ENCODE results near the gene NIFK.
"Not testable (repeated sequence)": the region's sequence is repeated elsewhere in the genome, so short reads cannot be mapped to it uniquely, and the experiment has no call there.

NIFK gene

DNA sequence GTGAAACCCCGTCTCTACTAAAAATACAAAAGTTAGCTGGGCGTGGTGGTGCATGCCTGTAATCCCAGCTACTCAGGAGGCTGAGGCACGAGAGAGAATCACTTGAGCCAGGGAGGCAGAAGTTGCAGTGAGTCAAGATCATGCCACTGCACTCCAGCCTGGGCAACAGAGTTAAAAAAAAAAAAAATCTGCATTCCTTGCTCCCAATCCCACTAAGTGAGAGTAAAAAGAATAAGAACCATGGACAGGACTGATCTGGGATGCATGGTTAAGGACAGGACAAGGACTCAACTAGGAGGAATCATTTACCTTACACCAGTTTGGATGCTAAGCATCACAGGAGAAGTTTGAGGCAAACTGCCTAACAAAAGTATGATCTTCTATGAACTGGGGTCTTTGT lies 25.2 kb downstream of the NIFK start:
- H3K27me3 Mint-ChIP-seq, H3K27ac Mint-ChIP-seq, ATAC-seq: not testable (repeated sequence)

DNA sequence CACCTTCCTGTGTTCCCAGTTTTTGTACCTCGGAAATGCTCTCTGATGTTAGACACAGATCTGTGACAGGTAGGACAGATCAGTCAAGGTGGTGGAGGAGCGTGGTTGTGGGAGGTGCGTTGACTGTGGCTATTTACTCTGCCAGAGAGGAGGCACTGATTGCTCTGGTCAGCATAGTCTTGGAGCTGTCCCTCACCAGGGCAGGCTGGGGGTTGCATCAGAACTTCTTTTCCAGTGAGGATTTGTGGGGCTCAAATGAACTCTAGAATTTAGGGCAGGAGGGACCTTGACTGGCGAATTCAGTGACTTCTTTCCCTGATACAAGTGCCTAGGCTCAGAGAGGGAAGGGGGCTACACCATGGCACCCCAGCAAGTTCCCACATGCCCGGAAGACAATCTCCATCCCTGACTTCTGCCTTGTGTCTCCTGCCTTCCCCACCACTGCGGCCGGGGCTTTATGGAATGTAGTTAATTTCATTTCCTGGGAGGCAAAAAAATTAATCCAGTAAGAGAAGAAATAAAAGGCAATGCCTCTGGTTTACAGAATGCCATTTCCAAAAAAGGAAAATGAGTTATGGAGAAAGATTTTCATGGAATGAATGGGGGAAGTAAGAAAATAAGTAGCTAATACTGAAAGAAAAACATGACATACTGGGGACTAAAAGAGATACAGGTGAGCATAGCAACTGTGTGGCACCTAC lies 26.1 kb downstream of the NIFK start:
- Mint-ChIP-seq H3K36me3 (ENCODE audit: low read depth) (no peaks in the 10 kb centered on the region), H3K27me3 (no peaks in the 10 kb centered on the region)

More for the DNA sequence above, 25.2 kb downstream of the NIFK start:
- not testable (repeated sequence) for H3K4me1 Mint-ChIP-seq; H3K9me3 Mint-ChIP-seq; DNase-seq; H3K36me3 Mint-ChIP-seq (ENCODE audit: low read depth); H3K4me3 Mint-ChIP-seq

DNA sequence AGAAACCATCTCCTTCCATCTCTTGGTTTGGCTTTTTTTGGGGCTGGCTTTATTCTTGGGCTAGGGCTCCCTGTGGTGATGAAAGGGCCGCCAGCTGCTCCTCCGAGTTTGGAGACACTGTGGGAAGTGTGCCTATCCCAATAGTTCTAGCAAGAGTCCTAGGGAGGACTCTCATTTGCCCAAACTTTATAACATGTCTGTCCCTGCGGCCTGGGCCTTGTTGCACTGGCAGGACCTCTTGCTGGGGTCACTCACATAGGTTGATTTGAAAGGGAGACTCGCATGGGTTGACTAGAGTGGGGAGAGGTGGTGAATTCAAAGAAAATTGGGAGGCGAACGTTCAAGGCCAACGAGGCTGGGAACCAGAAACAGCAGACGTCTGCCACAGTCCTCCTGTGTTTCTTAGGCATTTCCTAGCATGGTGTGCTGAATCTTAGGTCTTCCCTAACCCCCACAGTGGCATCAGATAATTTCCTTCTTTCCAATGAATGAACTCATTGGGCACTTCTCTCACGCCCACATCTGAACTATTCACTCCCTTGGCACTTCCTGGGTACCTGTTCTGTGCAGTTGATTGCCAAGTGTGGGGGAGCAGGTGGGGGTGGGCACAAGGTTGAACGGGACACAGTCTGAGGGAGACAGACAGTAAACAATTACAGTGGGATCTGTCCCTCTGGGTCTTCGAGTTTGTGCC lies 26.8 kb downstream of the NIFK start:
- Mint-ChIP-seq H3K36me3 (ENCODE audit: low read depth) (no peaks in the 10 kb centered on the region), H3K4me1 (no peaks in the 10 kb centered on the region), H3K9me3 (no peaks in the 10 kb centered on the region), H3K27ac (no peak overlapping the region), H3K27me3 (no peaks in the 10 kb centered on the region), H3K4me3 (no peak overlapping the region)
- DNase-seq = no peak
- no peak for ATAC-seq

More for the DNA sequence above, 26.1 kb downstream of the NIFK start:
- no peak overlapping the region for H3K27ac Mint-ChIP-seq
- no peaks in the 10 kb centered on the region for H3K9me3 Mint-ChIP-seq
- no peaks in the 10 kb centered on the region for H3K4me1 Mint-ChIP-seq
- DNase-seq (no peak), ATAC-seq (no peak)
- H3K4me3 Mint-ChIP-seq = no peak overlapping the region

DNA sequence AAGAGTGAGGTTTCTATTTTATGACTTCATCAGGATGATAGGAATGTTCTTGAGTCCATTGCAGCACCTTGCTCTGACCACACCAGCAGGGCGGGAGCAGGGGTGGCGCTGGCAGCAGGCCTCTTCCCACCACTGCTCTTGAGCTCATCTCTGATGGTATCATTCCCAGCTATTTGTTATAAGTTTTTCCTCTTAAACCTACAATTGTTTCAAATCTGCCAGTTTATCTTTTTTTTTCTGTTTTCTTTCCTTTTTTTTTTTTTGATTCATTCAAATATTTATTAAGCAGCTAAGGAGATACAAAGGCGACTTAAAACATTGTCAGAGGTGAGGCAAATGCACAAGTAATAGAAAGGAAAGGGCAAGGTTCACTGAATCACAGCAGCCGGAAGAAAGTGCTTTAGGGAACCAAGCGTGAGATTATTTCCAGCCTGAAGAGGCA lies 28.7 kb downstream of the NIFK start:
- ATAC-seq = no peak
- Mint-ChIP-seq H3K27ac (no peak overlapping the region), H3K36me3 (ENCODE audit: low read depth) (no peaks in the 10 kb centered on the region)

DNA sequence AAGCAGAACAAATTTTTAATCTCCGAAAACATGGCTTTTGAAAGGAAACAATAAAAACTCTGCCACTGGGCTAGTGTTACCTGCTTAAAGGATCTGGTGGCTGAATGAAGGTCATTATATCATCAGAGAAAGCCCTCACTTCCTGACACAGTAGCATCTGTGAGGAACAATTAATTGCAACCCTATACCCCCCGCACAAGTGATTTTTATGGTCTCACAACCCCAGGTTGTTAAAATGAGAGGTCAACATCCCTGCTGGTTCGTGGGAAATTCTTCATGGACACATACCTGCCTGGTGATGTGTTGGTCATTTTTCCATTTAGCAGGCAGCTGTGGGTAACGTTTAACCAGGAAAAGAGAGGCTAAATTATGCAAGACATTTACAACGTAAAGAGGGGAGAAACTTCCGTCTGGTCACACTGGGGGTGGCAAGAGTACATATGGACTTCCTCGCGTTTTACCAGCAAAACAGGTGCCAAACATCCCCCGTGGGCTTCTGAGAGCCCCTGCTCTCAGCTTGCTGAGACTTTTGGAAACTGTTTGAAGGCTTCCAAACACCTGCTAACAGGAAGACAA lies 29.2 kb downstream of the NIFK start:
- H3K27ac Mint-ChIP-seq = no peak overlapping the region
- H3K36me3 Mint-ChIP-seq (ENCODE audit: low read depth) = no peaks in the 10 kb centered on the region
- H3K4me3 Mint-ChIP-seq = no peak overlapping the region
- DNase-seq (no peak), ATAC-seq (no peak)
- H3K4me1 Mint-ChIP-seq = peaks cover 1% of the 10 kb centered on the region
- no peaks in the 10 kb centered on the region for H3K27me3 Mint-ChIP-seq
- H3K9me3 Mint-ChIP-seq = no peaks in the 10 kb centered on the region

More for the DNA sequence above, 28.7 kb downstream of the NIFK start:
- no peak overlapping the region for H3K4me3 Mint-ChIP-seq
- H3K27me3 Mint-ChIP-seq = no peaks in the 10 kb centered on the region
- no peaks in the 10 kb centered on the region for H3K9me3 Mint-ChIP-seq
- DNase-seq = no peak
- no peaks in the 10 kb centered on the region for H3K4me1 Mint-ChIP-seq

DNA sequence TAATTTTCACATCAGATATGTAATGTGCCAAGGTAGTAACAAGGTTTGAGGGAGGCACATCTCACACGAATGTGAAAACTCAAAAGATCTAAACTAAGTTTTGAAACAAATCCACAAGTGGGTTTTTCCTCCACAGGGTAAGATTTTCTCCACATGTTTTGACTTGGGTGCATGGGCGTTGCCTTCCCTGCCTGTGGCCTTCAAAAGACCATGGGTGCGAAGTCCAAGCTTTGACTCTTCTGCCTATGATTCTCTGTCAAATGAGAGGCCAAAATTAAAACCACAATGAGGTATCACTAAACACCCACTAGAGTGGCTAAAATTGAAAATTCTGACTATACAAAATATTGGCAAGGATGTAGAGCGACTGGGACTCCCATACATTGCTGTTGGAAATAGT lies 30.7 kb downstream of the NIFK start:
- no peaks in the 10 kb centered on the region for H3K36me3 Mint-ChIP-seq (ENCODE audit: low read depth)
- no peaks in the 10 kb centered on the region for H3K27me3 Mint-ChIP-seq
- H3K4me1 Mint-ChIP-seq = peaks cover 14% of the 10 kb centered on the region
- no peaks in the 10 kb centered on the region for H3K9me3 Mint-ChIP-seq
- no peak overlapping the region for H3K4me3 Mint-ChIP-seq
- DNase-seq (no peak), ATAC-seq (no peak)
- H3K27ac Mint-ChIP-seq = no peak overlapping the region

DNA sequence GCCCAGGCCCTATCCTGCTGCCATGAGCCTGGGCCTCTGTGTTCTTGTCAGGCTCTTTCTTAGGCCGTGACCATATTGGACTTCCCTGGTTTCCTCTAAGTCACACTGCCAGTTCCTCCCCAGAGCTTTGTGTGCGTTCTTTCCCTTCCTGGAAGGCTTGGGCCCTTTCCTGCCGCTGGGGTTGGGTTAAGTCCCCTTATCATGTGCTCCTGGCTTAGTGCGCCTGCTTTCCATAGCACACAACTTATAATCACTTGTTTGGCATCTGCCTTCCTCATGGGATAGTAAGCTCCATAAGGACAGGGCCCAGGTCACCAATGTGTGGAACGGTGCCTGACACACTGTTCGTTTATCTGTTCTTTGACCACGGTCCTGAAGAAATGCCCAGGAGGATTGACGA lies 31.3 kb downstream of the NIFK start:
- ATAC-seq (no peak), DNase-seq (no peak)
- Mint-ChIP-seq H3K36me3 (ENCODE audit: low read depth) (no peaks in the 10 kb centered on the region), H3K4me1 (peaks cover 20% of the 10 kb centered on the region), H3K27me3 (no peaks in the 10 kb centered on the region), H3K27ac (no peak overlapping the region), H3K4me3 (no peak overlapping the region), H3K9me3 (no peaks in the 10 kb centered on the region)

DNA sequence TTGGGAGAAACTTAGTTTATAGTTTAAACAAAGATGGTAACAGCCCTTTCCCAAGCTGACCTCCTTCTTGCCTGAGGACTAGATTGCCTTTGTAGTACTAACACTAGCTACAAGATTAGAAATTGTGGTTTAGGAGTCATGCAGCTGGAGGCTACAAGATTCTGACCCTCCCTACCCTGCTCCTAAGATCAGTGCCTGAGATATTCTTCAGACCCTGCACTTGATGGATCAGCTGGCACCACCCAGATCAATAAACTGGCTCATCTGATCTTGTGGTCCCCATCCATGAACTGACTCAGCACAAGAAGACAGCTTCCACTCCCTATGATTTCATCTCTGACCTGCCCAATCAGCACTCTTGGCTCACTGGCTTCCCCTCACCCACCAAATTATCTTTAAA lies 34.9 kb downstream of the NIFK start:
- H3K27me3 Mint-ChIP-seq; DNase-seq; H3K9me3 Mint-ChIP-seq; ATAC-seq; H3K4me3 Mint-ChIP-seq; H3K36me3 Mint-ChIP-seq (ENCODE audit: low read depth); H3K27ac Mint-ChIP-seq: not testable (repeated sequence)
- peaks cover 45% of the 10 kb centered on the region for H3K4me1 Mint-ChIP-seq

DNA sequence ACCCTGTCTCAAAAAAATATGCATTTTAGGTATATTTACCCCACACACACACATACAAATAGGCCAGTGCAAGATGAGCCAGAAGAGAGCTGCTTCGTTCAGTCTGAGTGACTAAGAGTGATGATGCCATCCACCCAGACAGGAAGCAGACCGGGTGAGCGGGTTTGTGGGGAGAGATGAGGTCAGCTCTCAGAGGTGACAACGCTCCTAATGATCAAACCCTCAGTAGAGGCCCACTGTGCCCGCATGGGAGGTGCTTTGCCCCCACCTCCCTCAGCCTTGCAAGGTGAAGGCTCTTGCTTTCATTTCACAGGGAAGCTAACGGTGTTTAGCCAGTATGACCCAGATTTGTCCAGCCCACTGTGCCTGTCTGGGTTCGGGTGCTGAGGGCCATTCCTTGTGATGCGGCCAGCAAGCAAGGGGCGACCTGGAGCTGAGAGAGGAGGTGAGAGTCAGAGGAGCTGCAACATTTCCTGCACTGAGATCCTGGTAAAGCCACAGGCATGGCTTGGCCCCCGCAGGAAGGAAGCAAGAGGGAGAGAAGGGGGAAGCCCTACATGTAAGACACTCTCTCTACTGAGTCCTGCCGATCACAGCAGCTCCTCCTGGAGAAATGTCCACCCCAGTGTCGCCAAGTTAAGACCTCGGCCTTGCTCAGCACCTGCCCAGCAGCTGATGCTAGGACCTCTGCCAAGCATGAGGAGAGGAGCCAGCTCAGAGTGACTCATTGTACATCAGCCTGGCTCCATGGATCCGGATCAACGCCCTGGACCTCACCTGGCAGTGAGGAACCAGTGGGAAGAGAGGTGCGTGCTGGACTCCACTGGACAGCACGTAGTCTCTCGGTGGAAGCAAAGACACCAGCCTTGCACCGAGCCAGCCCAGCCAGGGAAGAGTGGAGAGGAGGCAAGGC lies 37.0 kb downstream of the NIFK start:
- Mint-ChIP-seq H3K4me3 (peak overlapping the region; percentile 72), H3K9me3 (no peaks in the 10 kb centered on the region), H3K4me1 (peaks cover 45% of the 10 kb centered on the region), H3K36me3 (ENCODE audit: low read depth) (no peaks in the 10 kb centered on the region), H3K27me3 (no peaks in the 10 kb centered on the region), H3K27ac (peak overlapping the region; percentile 87)
- ATAC-seq (peak; percentile 100), DNase-seq (peak; percentile 80)

DNA sequence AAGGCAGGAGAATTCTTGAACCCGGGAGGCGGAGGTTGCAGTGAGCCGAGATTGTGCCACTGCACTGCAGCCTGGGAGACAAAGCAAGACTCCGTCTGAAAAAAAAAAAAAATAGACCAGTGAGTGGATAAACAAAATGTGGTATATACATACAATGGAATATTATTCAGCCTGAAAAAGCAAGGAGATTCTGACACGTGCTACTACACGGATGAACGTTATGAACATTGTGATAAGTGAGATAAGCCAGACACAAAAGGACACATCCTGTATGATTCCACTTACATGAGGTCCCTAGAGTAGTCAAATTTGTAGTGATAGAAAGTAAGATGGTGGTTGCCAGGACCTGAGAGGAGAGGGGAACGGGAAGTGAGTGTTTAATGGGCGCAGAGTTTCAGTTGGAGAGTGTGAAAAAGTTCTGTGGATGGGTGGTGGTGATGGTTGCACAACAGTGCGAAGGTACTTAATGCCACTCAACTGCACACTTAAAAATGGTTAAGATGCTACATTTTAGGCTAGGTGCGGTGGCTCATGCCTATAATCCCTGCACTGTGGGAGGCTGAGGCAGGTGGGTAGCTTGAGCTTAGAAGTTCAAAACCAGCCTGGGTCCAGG lies 38.3 kb downstream of the NIFK start:
- DNase-seq (no peak), ATAC-seq (no peak)
- H3K9me3 Mint-ChIP-seq = no peaks in the 10 kb centered on the region
- no peaks in the 10 kb centered on the region for H3K36me3 Mint-ChIP-seq (ENCODE audit: low read depth)
- H3K27ac Mint-ChIP-seq = peak overlapping the region; percentile 42
- H3K4me3 Mint-ChIP-seq = no peak overlapping the region
- peaks cover 45% of the 10 kb centered on the region for H3K4me1 Mint-ChIP-seq
- no peaks in the 10 kb centered on the region for H3K27me3 Mint-ChIP-seq

DNA sequence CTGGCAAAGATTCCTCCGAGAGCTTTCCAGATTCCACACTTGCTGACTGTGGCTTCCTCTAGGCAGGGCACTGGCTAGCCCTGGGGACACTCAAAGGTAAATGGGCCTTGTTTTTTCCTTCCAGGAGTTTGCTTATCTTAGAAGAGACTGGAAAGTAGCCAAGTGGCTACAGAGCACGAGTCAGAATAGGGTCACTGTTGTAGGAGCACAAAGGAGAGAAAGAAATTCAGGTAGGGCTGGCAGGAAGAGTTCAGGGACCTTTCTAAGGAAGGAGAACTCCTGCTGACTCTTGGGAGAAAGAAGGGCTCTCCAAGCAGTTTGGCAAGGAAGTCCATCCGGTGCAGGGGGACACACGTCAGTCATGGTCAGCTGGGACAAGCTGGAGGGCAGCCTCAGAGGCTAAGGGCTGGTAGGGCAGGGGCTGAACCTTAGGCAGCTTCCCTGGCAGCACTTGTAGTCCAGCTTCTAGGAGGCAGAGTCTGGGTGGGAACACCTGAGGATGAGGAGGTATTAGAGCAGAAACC lies 39.5 kb downstream of the NIFK start:
- Mint-ChIP-seq H3K9me3 (no peaks in the 10 kb centered on the region), H3K27me3 (no peaks in the 10 kb centered on the region), H3K4me3 (no peak overlapping the region), H3K27ac (peak overlapping the region; percentile 47), H3K36me3 (ENCODE audit: low read depth) (no peaks in the 10 kb centered on the region), H3K4me1 (peaks cover 42% of the 10 kb centered on the region)
- DNase-seq = no peak
- ATAC-seq = no peak

DNA sequence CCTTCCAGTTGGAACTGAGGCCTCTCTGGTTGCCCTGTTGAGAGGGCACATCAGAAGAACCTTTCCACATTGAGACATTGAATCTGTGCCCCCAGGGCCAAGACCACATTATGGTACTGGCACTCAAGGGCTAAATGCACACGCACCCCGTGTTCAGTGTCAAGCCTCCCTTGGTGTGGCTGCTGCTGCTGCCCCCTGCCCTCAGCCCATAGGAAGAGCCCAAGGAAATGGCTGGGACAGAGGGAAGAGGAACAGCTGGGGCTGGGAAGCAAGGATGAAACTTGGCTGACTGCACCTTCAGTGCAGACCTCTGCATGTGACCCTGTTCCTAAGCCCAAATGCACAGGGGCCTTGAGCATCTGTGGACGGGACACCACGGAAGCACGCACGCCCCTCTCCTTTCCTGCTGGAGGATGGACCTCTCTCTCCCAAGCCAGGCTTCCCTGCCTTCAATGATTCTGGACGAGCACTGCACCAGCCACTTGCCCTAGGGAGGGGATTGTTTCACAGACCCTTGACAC lies 40.2 kb downstream of the NIFK start:
- peaks cover 35% of the 10 kb centered on the region for H3K4me1 Mint-ChIP-seq
- no peak for ATAC-seq
- H3K4me3 Mint-ChIP-seq = no peak overlapping the region
- H3K36me3 Mint-ChIP-seq (ENCODE audit: low read depth) = no peaks in the 10 kb centered on the region
- H3K27me3 Mint-ChIP-seq = no peaks in the 10 kb centered on the region
- DNase-seq = no peak
- no peak overlapping the region for H3K27ac Mint-ChIP-seq
- no peaks in the 10 kb centered on the region for H3K9me3 Mint-ChIP-seq

DNA sequence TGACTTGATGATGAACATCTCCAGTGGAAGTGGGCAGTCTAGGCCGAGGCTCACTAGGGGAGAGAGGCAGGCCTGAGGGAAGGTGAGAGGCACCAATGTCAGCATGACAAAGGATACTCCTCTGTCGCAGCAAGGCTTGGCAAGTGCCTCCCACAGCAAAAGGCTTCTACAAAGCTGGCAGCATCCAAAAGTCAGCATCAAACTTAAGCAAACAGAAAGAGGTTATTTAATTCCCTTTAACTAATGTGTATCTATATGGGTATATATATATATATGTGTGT lies 41.6 kb downstream of the NIFK start:
- ATAC-seq = no peak
- no peaks in the 10 kb centered on the region for H3K27me3 Mint-ChIP-seq
- peaks cover 22% of the 10 kb centered on the region for H3K4me1 Mint-ChIP-seq
- no peak overlapping the region for H3K4me3 Mint-ChIP-seq
- H3K36me3 Mint-ChIP-seq (ENCODE audit: low read depth) = no peaks in the 10 kb centered on the region
- no peak for DNase-seq
- H3K9me3 Mint-ChIP-seq = no peaks in the 10 kb centered on the region
- no peak overlapping the region for H3K27ac Mint-ChIP-seq
